HG02571 (cell line): ENCODE data around the gene GPBAR1.

ENCODE experiments used
- ATAC-seq: cut with Tn5 transposase; IDR thresholded peaks from one replicate; pipeline ENCODE4 v1.9.1; 2021; ENCODE audit warnings: mild to moderate bottlenecking, moderate library complexity; ENCODE audit not compliant: unreplicated experiment

GPBAR1 gene

DNA sequence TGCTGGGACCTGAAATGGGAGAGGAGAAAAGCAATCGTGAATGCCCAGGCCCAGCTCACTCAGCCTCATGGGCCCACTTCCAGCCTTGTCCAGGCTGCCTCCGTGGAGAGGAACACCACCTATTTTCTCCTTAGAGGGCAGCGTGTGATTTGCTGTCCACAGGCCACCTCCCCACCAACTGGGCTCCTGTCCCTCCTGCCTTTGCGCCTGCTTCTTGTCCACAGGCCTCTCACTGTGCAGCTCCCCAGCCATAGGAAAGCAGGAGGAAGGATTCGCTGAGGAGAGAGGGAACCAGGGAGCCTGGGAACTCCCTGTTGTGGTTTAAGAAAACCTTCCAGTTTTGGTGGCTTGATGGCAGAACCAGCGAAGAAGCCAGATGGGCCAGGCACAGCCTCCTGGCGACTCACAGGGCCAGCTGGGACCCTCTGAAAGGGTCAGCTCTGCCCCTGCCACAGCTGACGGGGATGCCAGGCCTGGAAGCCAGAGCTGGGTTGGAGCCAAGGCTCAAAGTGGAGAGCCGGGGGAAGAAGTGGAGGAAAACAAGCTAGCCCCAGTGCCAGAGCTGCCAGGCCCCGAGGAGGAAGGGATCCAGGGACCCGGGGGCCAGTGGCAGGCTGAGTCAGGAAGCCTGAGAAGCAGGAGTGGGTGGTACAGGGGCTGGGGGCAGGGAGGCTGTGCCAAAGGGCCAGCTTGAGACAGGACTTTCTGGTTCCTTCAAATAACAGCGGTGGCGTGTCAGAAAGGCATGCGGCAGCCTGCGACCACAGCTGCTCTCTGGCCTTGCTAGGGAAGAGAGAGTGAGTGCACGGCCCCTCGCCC lies 21.6 kb downstream of the GPBAR1 start:
- no peak for ATAC-seq

DNA sequence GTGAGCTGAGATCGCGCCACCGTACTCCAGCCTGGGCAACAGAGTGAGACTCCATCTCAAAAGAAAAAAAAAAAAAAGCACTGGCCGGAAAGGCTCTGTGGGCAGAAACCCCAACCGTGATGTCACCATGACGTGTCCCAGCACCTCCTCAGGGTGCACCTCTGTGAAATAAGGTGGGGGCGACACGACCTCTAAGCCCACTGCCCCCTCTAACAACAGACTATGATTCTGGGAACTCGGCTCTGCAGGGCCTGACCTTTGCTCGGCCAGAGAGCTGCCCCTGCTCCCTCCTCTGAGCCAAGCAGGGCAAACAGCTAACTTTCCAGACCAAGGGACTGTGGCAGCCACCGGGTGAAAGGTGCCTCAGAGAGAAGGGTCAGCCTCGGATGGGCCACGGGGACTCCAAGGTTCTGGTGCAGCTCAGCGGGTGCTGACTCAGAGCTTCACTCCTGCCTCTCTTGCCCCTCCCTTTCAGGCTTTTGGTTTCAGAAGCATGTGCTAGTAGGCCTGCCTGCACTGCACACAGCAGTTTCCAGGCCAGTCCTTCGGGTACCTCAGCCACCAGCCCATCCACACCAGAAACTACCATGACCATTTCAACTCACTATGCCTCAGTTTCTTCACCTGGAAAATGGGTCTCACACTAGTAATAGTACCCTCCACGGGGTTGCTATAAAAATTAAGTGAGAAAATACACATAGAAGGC lies 23.4 kb downstream of the GPBAR1 start:
- peak; percentile 55 for ATAC-seq

DNA sequence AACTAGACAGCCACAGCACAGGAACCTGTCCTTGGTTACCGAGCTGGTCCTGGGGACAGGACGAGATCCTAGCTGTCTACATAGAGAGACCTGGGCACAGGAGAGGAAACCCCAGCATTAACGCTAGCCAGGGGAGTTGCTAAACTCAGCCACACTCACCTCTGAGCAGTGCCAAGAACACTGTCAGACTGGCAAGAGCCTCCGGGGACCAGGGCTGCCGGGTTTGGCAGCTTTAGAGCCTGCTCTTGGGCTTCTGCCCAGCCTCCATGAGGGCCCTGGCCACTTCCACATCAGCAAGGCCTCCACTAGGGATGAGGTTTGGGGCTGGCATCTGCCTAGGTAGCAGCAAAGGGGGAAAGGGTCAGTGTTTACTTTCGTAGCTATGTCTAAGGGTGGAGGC lies 24.8 kb downstream of the GPBAR1 start:
- no peak for ATAC-seq

DNA sequence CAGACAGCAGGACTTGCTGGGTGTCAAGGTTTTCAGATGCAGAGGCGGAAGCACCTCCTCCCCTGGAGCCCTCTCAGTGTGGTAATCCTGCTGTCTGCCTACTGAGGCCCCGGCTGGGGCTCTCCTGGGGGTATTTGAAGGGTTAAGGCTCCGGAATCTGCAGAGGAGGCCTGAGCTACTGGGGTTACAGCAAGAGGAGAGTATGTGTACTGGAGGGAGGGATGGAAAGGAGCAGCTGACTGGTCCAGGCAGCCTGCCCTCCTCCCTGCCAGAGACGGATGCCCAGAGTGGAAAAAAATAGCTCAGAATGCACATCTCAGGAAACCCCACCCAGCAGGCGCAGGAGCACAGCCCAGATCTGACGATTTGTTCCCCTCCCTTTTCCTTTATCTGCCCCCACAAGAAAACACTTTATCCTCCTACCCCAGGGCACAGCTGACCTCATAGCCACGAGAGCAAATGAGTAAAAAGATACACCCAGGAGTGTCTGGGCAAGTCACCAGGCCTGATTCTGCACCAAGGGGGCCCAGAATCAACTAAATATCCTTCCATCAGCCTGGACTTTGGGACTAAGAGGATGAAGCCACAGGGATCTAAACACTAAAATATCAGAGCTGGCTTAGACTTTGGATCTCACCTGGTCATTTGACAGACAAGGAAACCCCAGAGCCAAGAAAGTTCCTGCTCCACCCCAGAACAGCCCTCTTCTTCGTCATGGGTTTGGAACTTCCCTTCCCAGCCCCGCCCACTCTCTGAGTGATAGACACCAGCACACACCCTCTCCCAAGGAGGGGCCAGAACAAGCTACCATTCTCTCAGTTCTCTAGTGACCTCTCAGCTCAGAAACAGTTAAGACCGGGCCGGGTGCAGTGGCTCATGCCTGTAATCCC lies 26.0 kb downstream of the GPBAR1 start:
- ATAC-seq = peak; percentile 49

DNA sequence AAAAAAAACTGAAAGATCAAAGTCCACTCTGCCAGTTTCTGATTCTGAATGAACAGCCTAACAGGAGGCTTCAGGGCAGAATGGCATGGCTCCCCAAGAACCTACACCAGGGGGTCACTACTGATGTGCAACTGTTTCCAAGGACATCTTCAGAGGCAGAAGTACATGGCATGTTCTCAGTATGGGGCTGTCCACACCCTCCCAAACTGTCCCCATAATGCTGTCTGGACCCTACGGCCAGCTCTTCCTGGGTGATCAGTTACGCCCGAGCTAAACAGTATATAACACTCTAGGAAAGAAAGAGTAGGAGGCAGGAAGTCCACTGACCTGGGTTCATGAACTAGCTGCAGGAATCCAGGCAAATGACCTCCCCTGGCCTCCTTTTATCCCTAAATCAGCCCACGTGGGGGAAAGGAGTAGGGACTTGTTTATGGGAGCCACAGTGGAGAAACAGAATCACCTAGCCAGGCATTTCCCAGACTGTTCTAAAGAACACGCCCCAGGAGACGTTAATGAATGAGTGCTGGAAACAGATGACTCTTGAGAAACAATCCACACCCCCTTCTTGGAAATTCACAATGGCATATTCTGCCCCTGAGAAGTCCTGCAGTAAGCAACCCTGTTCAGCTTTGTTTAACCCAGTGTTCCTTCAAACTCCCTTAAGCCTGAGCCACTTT lies 29.0 kb downstream of the GPBAR1 start:
- ATAC-seq = no peak

DNA sequence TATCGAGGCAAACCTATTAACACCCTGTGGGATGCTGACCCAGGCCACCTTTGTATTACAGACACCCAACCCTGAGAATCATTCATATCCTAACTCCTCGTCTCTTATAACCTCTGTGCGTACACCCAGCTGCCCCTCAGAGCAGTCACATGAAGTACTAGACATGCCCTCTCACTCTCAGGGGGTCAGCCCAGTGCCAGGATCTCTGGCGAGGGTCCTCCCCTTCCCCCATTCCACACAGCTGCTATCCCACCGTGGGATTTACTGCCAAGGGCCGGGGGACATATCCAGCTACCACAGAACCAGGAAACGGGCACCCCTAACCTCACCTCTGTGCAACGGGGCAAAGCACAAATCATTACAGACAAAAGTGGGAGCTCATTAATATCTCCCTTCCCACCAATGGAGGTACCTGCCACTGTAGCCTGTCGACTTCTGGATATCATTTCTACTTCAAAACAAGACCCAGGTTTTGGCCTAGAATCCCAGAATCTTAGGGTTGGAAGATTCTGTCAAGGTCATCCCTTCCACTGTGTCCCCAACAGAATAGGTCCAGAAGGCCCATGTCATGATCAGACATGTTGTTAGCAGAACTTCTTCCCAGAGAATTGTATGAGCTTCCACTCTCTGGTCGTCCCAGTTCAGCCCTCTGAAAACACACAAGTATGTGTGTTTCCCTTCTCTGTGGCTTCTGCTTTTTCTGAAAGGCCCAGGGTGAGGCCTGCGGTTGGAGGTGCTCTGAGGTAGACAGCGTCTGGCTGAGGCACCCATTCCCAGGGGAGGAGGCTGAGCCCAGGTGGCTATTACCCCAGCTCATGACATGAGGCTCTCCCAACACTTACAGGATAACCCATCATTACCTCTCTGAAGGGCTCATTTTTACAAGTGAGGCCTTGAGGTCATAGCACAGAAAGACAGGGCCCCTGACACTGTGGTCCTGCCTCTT lies 29.8 kb downstream of the GPBAR1 start:
- peak; percentile 48 for ATAC-seq

DNA sequence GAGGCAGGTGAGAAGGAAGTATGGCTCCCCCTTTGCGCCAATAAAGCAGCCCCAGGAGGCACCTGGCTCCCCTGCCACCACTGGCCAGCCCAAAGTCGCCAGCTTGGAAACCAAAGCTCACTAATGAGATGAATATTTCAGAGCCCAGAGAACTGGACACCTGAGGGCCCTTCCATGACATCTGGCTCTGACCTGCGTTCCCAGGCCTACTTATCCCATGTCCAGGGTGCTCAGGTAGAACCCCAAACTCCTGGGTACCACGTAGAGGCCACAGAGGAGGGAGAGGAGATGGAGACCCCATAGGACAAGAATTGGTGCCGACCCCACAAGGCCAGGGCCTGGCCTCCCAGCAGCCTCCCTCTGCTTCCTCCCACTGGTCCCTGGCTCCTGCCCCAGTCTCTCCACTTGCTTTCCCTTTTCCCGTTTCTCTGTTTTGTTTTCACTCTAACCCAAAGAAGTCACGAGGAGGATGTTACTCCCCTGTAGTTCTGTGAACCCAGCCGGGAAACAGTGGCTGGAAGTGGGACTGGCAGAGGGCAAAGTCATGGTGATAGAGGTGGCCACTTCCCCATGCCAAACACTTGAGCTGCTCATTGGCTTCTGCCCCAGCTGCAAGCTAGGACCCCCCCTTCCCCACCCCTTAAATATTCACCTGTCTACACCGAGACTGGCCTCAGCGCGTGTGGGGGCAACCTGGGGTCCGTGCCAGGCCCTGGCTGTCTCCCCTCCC lies 30.7 kb downstream of the GPBAR1 start:
- no peak for ATAC-seq

DNA sequence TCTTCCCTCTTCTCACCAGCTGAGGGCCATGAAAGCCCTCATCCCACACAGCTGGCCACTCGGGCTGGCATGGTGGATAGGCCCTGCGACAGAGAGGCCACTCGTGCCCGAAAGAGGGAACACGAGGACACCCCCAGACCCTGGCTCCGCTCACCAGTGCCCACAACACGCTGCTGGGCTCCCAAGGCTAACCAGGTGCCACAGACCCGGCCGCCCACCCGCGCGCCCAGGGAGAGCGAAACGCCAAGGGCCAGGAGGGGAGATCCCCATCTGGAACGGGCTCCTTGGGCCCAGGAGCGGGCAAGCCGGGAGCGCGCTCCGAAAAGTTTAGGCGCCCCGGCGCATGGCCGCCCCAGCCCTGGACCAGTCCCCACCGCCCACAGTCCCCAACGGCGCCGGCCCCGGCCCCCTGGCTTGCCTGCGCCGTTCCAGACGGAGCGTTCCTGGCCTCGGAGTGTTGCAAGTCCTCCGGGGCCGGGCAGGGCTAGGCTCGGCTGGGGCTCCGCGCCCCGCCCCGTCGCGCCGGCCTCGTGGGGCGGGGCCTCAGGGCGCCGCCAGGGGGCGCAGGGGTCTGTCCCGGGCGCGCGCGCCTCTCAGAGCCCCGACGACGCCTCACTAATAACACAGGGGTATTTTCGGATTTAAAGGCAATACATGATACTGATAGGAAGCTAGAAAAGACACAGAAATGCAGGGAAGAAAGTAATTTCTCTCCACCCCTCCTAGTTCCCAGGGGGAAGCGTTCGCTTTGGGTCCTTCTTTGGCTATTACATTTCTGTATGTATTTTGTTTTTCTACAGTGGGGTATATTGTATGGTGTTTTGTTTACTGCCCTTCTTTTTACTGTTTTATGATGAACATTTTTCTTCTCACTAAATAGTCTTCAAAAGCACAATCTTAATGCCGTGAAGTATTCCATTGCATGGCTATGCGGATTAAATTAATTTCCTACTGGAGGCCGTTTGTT lies 31.5 kb downstream of the GPBAR1 start, which contains the start of gene TMBIM1:
TSS of gene TMBIM1 (minus strand) at position 456 of the 967 bp plus-strand sequence. CDS start 10,362 bp downstream, outside the sequence.
- peak; percentile 64 for ATAC-seq

DNA sequence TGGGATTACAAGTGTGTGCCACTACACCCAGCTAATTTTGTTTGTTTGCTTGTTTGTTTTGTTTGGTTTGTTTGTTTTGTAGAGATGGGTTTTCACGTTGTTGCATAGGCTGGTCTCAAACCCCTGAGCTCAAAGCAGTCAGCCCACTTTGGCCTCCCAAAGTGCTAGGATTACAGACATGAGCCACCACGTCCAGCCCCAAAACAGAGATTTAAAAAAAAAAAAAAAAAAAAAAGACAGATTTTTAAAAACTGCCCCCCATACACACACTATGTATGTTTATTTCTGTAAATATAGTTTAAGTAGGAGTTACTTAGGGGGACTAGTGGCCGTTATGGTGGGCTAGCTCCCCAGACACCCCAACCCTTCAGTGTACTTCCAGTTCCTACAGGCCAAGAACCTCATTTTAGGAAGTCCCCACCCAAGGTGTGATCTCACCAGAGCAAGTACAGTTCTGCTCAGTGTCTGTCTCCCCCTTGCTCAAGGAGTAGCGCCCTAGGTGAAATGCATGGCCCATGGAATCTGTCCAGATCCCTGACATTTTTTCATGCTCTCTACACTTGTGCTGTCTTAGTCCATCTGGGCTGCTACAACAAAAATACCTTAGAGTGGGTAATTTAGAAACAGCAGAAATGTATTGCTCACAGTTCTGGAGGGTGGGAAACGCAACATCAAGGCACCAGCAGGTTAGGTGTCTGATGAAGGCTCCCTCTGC lies 33.1 kb downstream of the GPBAR1 start:
- ATAC-seq = no peak

DNA sequence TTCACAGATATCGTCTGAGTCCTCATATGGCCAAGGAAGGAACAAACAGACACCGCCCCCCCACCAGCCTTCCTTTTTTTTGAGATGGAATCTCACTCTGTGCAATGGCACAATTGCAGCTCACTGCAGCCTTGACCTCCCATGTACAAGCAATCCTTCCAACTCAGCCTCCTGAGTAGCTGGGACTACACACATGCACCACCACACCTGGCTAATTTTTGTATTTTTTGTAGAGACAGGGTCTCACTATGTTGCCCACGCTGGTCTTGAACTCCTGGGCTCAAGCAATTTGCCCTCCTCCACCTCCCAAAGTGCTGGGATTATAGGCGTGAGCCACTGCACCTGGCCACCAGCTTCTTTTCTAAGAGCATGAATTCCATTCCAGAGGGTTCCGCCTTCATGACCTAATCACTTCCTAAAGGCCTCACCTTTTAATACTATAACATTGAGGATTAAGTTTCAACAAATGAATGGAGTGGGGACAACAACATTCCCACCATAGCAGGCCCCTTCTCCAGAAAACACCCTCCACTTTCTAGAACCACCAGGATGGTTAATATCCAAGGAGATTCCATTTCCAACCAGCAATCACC lies 33.7 kb downstream of the GPBAR1 start:
- no peak for ATAC-seq

DNA sequence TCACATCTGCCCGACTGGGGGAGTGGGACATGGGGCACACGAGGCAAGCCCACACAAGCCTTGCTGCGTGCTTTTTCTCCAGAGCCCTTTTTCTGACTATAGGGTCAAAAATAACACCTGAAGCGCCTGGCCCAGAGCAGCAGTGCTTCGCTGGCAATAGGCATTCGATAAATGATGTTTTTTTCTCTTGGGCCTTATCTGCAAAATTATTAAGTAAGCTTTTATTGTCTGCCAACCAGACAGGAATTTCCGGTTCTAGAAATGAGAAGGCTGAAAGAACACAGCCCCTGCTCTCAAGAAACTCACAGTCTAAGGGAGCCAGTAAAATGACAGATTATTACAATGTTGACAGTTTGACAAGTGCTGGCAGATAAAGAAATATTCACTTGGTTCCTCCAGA lies 34.2 kb downstream of the GPBAR1 start:
- no peak for ATAC-seq

DNA sequence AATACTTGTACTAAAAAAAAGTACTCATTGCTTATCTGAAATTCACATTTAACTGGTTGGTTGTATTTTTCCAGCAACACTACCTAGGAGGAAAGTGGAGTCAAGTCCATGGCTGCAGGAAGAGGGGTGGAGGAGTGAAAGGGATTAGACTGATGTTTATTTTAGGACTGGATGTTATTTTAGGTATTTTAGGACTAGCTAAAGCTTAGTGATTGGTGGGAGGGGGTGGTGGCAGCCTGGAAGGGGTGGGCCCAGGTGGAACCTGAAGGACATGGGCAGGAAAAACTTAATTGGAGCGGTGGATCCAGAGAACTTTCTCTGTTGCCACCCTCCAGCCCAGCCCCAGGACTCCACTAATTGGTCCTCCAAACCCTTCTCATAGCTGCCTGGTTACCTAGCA lies 35.4 kb downstream of the GPBAR1 start:
- ATAC-seq = no peak

DNA sequence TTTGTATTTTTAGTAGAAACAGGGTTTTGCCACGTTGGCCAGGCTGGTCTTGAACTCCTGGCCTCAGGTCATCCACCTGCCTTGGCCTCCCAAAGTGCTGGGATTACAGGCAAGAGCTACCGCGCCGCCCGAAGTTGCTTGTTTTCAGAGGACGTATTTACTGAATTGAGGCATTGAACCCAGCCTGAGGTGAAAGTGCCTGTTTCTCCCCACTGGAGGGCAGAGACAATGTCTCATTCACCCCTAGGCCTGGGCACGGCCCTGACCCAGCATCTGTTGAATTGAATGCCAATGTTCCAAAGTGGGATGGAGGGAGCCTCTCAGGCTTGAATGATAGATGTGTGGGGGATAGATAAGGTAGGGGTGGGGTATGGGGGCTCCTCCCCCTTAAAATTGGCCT lies 36.0 kb downstream of the GPBAR1 start:
- no peak for ATAC-seq

DNA sequence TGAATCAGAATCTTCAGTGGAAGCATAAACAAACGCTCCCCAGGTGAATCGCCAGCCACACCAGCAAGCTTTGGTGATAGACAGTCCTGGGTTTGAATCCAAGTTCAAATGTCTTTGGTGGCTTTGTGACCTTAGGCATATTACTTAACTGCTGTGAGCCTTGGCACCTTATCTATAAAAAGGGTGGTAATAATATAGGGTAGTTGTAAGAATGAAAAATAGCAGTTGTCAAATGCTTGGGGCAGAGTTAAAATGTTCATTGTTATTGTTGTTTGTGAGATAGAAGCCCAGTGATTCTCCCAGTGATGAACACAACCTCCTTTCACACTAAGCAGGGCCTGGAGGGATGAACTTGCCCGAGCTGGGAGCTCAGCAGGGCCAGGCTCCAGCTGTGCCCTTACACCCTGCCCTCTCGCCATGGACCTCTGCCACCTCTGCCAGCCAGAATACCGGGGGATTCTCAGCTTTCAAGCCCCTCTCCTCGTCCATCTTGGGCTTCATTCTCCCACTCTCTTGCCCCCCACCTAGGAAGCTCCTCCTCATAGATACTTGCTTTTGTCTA lies 37.6 kb downstream of the GPBAR1 start:
- no peak for ATAC-seq

DNA sequence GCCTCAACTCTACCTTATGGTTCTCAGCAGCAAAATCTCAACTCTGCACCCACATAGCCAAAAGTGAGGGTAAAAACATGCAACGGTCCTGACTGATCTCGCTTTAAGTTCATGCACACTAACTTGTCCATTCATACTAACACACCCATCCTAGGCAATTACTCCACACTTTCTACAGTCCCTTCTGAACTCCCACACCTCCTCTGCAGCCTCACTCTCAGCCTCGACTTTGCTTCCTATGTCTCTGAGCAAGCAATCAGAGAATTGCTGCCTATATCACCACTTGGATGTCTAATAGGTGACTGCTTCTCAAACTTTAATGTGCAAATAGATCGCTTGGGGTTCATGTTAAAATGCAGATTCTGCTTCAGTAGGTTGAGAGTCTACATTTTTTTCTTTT lies 39.3 kb downstream of the GPBAR1 start:
- no peak for ATAC-seq

DNA sequence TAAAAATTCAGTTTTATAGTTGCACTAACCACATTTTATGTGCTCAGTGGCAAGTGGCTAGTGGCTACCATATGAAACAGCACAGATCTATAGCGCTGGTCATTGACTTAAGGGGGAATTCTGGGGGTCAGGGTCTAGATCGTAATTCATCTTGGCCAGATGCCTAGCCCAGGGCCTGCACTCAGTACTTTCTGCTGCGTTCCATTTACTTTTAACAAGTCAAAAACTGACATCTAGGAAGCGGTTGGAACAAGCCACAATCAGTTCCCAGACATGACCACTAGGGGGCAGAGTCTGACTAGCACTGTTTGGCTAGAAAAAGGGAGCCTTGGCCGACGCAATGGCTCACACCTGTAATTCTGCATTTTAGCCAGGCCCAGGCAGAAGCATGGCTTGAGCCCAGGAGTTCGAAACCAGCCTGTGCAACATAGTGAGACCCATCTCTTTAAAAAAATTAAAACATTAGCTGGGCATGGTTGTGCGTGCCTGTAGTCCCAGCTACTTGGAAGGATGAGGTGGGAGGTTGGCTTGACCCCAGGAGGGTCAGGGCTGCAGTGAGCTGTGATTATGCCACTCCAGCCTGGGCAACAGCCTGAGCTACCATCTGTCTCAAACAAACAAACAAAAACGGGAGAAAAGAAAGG lies 40.5 kb downstream of the GPBAR1 start:
- ATAC-seq = no peak
